T follicular helper cell (primary cell): ENCODE measurements around the gene UNC5A.

Source experiments
- DNase-seq: peaks from one replicate; pipeline ENCODE4 v3.0.0-alpha.2; 2020; ENCODE audit warnings: low read depth

Gene UNC5A

DNA sequence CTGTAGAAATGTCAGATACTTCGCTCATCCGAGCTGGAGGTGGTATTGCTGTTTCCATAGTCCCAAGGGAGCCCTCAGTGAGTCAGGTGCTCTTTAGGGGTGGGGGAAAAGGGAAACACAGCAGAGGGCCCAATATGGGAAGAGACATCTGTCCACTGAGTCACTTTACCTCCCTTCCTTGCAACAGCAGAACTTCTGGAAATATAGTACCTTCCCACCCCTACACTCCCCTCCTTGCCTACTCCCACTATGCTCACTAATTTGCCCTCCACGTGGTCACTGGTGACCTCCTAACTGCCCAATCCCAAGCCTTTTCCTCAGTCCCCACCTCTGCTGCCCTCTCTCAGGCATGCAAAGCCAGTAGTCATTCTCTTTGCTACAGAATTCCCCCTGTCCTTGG lies 86.9 kb downstream of the UNC5A start:
- no peak for DNase-seq

DNA sequence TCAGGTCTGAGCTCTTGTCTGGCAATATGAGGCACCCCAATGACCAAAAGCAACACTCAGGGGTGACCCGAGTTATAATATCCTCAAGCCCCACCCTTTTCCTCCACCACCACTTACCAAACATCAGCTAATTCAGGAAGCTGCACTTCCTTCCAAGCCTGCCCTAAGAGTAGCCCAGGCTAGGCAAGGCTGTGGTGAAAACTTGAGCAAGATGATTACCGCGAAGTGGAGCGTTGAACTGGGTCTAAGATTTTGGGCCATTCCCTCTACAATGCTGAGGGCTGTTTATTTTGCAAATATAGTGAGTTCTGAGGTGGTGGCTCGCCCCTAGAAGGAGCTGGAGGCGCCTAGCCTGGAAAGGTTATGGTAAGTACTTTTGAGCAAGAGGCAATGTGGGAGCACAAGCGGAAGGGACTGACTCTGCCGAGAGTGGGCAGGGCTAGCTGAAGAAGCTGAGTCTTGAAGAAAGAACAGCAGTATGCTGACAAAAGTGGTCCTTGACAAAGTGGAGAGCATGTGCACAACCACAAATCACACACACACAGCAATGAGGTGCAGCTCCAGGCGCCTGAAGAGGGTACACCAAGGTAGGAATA lies 89.0 kb downstream of the UNC5A start, which contains the start of gene HK3:
Gene HK3, minus strand, starts transcription at position 51 of the 596 bp plus-strand sequence. CDS start 3,187 bp downstream, outside the sequence.
- DNase-seq: no peak

DNA sequence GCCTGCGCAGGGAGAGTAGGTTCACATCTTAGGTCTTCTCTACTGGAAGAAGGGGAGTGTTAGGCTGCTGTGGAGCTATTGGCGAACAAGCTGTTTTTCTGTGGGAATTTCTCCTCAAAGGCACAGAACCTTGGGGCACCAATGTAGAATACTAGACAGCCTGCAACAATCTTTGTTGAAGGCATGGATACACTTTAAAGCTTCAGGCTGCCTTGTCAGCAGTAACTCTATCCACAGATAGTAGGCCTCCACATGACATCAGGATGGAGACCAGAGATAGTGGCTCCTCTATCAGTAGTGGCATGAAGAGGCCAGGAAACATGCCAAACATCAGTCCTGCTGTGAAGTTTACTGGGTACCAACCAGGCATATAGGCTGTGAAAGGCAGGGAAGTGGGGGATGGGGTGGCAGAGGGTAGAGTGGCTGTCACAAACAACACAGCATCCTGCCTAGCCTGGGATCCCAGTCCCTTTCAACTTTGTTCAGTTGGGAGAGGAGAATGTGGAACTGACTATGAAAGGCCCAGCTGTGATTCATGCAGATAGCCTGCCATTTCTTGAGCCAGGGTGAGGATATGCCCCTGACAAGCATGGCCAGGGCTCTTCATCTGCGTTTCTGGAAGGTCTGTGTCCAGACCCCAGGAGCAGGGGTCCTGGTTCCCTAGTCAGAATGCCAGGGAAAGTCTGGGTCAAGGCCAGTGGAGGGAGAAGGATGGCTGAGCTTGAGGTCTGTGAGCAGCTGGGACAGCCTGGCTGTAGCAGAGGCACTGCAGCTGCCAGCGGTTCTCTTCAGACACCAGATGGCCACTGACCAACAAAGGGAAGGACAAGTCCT lies 89.8 kb downstream of the UNC5A start:
- no peak for DNase-seq

DNA sequence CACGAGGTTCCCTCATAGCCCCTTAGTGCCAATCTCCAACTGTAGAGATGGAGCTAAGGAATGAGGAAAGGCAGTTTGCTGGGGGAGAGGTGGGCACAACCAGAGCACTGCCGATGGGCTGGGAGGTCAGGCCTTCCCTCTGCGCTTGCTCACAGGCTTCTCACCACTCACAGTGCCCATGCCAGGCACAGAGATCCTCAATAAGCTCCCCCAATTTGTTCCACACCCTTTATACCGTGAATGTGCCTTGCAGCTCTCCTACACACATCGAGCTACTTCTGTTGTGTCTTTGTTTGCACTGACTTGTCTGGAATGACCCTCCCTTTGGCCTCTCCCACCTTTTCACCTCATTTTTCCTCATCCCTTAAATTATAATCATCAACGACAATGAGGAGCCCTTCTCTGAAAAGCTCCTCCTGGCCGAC lies 90.4 kb downstream of the UNC5A start:
- no peak for DNase-seq

DNA sequence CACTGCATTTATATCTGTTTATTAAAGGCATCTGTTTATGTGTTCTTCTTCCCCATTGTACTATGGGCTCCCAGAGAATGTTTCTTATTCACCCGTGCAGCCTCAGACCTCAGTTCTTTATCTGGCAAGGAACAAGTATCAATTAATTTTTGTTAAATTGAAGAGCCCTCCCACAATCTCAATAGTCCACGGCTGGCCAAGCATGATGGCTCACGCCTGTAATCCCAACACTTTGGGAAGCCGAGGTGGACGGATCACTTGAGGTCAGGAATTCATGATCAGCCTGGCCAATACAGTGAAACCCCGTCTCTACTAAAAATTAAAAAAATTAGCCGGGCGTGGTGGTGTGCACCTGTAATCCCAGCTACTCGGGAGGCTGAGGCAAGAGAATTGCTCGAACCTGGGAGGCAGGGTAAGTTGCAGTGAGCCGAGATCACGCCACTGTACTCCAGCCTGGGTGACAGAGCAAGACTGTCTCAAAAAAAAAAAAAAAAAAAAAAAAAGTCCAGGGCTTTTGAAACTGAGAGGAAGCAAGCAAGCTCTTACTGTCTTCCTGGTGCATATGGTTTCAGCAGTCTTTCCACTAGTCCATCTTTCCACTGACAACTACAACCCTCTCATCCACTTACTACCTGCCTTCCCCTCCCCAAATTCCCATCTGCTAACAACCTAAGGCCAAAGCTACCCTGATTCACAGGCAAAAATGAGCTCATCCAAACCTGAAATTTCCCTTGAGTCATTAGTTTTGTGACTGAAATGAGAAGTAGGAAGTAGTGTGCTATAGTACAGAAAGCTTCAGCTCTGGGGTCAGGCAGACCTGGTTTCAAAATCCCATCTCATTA lies 91.1 kb downstream of the UNC5A start:
- DNase-seq: no peak

DNA sequence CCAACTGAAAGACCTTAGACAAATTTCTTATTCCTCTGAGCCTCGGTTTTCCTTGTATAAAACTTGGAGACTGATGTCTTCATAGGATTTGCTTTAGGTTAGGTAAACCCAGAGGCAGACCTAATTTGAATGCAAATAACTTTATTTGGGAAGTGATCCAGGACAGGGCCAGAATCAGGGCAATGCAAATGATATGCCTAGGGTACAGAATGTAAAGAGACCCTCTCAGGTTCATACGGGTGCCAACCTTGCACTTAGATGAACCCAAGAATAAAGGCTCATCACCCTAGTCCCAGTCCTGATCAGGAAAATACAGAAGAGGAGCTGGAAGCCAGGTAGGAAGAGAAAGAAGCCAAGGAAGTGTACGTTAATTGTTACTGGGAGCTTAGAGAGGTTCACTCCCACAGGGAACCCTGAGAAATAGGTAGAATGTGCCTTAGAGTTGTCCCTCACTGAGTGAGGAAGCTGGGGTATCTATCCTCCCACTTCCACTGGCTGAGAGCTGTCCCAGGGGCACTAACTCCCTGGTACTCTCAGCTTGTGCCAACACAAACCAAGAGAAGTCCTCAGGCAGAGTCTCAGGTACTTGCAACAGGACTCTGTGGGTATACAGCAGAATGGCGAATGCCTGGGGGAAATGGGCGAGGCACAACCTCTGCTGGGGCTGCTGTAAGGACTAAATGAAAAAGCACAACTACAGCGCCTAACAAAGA lies 91.9 kb downstream of the UNC5A start:
- no peak for DNase-seq

DNA sequence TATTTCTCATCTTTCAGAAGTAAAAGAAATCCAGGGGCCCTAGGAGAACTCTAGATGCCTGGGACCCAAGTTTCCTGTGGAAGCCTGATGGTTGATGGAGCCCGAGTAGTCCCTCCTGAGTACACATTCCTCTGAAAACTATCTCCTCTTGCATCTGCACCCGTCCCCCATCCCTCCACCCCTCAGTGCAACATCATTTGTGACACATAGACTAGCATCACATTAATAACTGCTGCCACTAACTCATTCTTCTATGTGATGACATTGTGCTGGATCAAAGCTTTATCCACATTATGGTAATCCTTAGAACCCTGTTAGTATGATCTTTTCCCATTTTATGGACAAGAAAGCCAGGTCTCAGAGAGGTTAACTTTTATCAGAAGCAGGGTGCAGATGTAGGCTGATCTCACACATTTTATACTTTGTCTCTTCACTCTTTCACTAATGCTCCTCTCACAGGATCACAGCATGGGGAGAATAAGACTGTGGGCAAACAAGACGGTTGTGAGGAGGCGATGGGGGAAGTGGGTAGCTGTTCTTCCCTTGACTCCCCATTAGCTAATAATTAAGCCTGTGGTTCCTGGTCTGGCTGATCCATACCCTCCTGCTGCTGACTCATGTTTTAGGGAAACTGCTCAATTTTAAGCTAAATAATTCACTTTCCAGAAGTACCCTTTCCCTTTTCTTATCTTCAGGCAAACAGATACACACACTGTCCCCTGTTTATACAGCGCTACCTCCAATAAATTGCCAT lies 92.7 kb downstream of the UNC5A start:
- DNase-seq: no peak

DNA sequence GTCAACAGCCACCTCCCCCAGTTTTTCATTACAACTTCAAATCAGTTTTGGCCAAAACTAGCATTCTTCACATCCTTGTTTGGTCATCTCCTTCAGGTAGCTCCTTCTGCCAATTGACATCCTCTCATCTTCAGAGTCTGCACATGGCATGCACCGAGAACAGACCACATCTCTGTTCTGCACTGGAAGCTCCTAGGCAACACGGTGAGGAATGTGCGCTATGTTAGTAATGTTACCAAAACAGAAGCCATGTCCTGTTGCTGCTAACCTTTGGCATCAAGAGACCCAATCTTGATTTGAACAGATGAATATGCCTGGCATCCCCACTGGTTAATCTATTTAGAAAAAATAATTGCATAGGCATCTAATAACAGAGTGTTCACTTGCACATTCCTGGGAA lies 93.9 kb downstream of the UNC5A start:
- no peak for DNase-seq

DNA sequence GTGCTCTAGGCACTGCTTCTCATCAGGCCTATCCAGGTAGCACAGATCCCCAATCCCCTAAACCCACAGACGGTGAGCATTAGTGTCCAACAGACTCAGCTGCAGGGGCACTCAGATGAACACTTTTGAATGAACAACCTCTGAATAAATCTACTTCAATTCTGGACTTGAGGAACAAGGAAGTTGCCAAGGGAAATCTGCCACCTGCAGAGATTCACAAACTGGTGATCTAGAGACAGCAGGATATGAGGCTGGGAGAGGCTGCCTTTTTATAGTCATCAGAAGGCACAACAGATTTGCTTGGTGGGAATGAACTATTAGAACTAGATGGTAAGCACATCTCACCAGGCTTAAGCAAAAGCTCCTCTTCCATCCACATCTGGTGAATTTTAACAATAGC lies 95.8 kb downstream of the UNC5A start:
- no peak for DNase-seq

DNA sequence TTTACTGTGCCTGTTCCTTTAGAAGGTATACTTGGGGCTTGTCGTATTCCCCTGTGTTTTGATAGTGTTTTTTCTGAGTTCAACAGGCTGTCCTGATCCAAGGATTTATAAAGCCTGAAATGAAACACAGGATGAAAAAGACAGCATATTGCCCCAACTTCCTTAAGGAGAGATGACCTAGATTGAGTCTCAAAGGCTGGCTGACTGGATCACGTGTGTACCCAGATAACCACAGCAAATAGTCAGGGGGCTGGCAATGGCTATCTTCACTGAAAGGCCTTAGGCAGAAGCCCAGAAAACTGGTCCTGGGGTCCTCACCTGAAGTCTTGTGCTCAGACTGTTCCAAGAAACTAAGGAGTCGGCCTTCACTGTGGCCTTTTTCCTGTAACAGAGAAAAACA lies 96.4 kb downstream of the UNC5A start:
- DNase-seq: no peak

DNA sequence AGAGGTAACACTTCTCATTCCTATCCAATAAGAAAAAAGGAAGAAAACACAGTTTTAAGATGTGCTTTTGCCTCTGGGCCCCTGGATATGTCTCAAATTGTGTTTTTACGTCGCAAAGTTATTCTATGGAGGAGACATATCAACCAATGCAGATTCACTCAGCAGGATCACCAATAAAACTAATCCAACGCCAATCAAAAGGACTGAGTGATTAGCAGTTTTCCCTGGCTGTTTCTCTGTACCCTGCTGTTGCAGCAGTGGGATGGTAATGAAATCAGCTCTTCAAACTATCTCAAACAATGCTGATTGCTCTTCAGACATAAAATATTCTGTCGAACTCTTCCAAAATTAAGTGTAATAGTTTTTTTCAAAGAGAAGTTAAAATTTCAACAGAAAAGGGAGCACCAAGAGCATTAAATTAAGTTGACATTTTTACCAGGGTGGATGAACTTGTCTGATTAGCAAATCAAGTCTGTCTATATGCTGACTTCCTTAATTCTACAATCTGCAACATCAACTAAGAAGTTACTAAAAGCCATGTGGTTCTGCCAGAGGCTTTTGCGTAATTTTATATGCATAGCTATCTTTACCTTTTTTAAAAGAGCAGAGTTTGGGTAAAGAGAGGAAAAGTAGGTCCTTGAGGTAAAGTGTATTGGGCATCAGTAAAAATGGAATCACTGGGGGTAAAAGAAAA lies 98.5 kb downstream of the UNC5A start:
- DNase-seq: no peak

DNA sequence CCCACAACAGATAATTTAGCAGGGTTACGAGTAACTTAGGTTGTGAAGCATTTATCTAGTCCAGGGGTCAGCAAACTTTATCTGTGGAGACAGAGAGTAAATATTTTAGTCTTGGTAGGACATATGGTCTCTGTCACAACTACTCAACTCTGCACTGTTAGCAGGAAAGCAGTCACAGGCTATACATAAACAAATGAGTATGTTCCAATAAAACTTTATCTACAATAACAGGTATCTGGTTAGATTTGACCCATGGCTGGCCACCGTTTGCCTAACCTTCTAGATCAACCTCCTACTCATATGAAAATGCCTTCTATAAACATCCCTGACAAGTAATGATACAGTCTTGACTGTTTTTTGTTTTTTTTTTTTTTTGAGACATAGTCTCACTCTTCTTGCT lies 101.8 kb downstream of the UNC5A start:
- DNase-seq: no peak

DNA sequence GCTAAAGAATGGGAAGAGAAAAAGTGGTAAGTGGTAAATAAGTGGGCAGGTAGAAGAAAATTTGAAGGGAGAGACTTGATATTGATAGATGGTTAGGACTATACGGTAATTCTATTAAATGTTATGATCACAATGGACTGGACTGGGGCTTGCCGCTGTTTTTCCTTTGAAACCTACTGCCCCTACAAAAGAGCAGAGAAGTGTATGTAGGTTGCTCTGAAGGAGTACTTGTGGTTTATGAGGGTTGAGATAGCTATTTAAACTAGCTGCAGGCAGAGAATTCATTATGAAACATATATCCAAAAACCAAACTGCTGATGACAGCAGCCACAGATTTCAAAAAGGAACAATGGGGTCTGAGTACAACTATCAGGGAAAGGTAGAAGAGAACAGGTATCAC lies 105.5 kb downstream of the UNC5A start:
- DNase-seq: no peak

DNA sequence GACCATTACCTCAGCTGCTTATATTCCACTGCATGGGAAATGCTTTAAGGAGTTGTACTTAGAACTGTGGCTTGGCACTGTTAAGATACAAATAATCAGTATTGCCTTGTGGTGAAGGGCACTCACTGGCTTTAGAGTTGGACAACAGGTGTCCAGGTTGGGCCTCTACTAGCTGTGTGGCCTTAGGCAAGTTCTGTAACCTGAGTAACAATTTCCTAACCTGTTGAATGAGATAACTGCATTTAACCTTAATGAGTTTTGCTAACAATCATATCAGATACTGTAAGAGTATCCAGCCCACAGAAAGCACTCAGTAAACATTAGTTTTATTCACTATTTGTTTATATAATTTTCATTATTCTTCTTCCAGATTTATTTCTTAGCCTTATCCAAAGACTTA lies 106.0 kb downstream of the UNC5A start:
- DNase-seq: no peak

DNA sequence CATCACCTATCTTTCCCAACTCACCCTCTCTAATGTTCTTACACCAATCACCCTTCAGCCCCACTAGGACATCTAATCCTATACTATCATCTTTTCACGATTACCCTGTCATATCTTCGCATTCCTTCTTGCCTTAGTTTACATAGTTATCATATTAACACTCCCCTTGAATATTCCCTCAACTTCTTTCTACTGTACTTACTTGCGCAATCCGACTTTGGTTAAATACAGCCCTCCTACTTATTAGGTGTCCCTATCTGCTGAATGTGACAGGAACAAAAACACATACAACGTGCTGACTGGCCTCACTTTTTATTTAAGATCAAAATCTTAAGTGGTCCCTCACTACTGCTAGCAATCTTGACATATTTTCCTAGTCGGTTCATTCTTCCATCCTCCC lies 108.3 kb downstream of the UNC5A start:
- no peak for DNase-seq

DNA sequence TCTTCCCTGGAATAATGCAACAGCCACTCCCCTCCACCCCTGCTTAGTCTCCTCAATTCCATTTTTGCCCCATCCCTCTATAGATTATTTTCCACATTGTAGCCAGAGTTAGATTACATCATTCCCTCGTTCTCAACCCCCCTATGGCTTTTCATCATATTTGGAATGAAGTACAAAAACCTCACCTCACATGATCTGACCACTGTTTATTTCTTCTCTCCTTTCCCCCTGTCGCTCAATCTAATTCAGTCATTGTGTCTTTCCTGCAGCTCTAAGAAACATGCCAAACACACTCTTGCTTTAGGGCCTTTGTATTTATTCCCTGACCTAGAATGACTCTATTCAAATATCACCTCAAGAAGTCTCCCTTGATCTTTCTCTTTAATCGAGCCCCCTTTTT lies 111.4 kb downstream of the UNC5A start:
- no peak for DNase-seq

DNA sequence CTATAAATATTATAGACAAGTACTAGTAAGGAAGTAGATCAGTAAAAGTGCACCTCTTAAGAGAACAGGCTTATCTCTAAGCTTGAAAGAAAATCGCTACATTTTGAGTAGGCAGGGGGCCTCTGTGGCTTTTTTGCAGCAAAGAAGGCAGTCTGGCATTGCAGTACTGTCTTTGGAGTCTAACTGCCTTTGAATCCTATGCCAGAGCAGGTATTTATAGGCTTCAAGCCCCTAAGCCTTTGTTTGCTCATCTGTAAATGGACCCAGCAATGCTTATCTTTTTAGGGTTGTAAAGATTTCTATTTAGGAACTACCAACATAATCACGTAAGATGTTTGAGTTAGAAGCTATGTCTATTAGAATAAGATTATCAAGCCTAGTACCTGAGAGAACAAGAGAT lies 112.5 kb downstream of the UNC5A start:
- DNase-seq: no peak

DNA sequence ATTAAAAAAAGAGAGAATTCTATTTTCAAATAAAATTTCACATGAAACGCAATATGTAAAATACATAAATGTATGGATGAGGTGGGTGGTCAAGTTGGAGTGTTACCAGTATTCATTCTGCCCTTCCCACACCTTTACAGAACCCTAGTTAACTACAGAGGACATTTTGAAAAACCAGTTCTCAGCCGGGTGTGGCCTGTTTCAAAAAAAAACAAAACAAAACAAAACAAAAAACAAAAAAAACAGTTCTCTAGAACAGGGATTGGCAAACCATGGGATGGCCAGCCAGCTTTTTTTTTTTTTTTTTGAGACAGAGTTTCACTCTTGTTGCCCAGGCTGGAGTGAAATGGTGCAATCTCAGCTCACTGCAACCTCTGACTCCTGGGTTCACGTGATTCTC lies 117.2 kb downstream of the UNC5A start:
- no peak for DNase-seq

DNA sequence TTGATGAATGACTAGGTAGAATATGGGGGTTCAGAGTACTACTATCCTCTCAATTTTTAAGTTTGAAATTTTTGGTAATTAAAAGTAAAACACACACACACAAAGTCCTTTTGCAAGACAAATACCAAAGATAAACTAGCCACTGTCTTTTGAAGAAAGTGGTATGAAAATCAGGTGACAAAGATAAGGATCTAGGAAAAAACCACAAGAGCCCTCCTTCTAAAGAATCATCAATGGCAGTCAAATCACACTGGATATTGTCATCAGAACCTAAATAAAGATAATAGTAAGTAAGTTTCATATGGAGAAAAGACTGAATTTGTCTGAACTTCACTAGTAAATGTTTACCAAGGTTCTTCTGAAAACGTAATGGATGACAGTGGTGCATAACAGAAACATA lies 119.3 kb downstream of the UNC5A start:
- no peak for DNase-seq
